ENCODE results near the gene RAPGEF1. TPM values are rescaled to one million over a fixed set of nuclear protein-coding genes. Genes with fewer than 3 reads are reported as not detected.

The RAPGEF1 gene
- total RNA-seq, 1 donor from 2014 or later, result 119 TPM

DNA sequence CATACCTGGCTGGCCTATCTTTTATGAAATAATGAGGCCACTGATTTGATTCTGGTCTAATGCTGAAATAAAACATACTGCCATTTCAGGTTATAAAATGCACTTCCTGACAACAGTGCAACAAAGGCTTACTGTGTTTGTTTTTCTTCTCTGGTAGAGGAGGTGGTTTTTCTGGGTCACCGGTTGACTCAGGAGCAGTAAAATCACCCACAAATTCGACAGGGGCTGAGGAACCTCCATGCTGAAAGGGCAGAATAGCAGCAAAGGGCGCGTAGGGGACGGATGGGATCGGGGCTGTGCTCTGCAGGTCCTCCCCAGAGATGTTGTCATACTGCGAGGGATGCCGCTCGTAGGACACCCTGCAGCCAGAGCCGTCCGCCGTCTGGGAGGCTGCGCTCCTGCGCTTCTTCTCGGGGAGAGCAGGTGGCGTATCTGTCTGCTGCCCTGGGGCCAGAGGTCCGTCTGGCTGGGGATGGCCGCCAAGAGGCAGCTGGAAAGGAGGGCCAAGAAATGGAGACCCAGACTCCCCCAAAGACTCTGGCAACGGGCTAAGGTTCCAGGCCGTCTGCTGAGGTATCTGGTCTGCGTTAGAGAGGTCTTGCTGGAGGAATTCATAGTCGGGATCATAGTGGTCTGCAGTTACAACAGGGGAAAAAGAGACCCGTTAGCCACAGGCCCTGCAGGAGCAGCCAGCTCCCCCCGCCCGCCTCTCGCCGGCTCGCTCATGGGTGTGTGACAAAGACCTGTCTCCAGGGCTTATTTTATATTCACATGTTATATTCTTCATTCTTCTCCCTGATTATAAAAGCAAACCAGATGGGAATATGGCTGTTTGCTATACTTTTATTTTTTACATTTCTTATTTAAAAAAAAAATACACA, 113.8 kb downstream of the RAPGEF1 start:
- DNase-seq, result no peak
- ATAC-seq (ENCODE audit: poor library complexity), result no peak
- intact Hi-C loops (cut with DNase I), result no loop called here

DNA sequence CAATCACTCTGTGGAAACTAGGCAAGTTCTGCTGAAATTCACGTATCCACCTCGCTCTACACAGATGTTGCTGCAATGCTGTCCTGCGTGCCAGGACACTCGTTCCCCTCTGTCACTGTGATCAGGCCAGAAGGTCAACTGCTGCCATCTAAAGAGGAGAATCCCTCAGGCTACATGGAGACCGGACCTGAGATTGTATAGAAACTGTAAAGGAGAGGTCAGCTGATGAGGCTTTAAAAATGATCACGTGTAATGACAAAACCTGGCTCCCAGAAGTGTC, 114.4 kb downstream of the RAPGEF1 start:
- ATAC-seq (ENCODE audit: poor library complexity) (peak; percentile 26), DNase-seq (no peak)
- intact Hi-C loops (cut with DNase I), result no loop called here

DNA sequence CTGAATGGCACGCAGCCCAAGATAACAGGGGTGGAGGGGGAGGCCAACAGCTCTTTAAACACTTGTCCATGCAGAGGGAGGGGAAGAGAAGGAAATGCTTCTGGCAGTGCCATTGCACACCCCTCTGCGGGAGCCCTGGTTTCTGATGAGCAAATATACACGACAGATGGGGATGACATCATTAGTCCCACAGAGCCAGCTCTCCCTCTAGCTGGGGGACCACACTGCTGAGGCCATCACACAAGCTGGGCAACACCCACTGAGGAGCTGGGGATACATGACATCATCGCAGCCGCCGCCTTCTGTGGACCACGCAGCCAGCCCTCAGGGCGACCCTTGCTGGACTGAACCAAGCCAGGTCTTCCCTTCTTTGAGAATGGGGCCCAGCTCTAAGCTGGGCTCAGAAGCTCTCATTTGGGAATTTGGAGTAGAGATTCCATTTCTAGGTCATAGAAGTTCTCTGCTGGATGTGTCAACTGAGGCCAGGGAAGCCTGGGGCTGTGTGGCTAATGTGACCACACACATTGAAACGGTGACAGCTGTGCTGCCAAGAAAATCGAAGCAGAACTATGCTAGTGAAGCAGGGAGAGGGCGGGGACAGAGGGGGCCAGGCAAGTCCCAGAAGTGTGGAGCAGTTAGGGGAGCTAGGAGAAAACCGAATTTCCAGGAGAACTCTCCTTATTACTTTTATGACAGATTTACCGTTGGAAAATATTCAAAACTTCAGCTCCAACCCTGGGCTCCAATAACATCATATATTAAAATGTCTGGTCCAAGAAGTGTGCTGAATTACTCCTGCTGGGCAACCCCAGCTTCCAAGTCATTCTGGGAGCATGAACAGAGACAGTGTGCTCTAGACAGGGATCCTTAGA, 115.0 kb downstream of the RAPGEF1 start:
- peak; percentile 74 for DNase-seq
- ATAC-seq (ENCODE audit: poor library complexity), result peak; percentile 84
- intact Hi-C loops (cut with DNase I), result no loop called here

DNA sequence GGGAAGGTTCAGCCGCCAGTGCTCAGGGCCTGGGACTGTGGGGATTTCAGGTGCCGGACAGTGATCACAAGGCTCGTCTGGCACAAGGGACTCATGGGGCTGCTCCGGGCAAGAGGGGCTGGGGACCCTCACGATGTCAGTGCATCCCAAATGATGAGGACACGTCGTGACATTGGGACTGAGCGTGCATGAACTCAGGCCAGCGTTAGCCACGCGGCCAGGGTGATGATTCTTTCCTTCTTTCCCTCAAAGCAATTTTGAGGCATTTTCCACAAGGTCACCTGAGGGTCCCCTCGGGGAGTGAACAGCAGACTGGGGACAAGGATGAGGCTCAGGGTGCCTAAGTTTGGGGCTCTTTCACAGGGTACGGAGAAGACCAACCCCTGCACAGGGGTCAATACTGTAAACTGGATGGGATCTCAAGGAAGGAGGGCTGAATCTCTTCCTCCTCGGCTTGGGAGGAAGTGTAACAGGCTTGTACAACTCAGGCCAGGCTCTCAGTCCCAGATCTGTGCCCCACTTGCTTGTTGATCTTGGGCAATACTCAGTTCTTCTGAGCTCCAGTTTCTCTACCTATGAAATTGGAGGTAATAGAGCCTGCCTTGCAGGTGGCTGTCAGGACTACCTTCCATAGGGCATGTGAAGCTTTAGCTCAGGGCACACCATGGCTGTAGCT, 116.1 kb downstream of the RAPGEF1 start:
- intact Hi-C loops (cut with DNase I), result no loop called here
- ATAC-seq (ENCODE audit: poor library complexity), result no peak
- DNase-seq, result no peak

DNA sequence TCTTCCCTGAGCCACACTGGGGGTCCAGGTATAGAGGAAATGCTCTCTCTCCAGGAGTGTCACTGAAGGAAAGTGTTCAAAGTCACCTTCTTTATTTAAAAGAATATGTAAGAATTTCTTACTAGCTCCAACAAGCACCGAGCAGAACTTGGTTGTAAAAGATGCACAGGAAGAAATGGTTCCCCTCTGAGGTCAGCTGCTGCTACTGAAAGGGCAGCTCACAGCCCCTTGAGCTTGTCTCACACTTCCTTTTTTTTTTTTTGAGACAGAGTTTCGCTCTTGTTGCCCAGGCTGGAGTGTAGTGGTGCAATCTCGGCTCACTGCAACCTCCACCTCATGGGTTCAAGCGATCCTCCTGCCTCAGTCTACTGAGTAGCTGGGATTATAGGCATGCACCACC, 117.4 kb downstream of the RAPGEF1 start:
- DNase-seq, result no peak
- ATAC-seq (ENCODE audit: poor library complexity), result no peak
- intact Hi-C loops (cut with DNase I), result no loop called here

DNA sequence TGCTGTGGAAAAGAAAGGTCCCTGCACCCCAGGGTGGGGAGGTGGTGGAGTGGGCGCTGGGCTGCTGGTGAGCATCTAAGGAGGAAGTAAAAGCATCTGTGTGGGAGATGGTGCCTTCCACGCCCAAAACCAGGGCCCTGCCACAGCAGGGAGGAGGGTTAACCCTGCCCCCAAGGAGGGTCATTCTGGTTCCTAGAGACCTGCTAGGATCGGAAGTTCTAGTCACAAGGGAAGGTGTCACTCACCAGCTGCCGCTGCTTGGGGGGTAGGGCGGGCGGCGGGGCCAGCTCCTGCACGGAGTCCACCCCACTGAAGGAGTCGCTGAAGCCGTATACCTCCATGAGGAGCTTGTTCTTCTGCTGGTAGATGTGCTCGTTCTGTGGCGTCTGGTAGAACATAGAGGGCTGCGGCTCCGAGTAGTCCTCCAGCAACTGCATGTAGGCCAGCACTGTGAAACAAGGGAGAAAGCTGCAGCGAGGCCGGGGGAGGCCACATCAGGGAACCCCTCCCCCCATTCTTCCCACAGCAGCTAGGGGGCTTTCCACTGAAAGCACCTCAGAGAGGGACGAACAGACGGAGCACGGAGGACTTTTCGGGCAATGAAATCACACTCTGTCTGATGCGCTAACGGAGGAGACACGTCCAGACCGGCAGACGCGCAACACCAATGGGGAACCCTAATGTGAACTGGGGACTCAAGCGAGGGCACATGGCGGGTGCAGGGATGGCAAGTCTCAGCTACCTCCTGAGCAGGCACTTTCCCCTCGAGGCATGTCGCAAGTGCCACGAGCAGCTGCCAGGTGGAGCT, 118.1 kb downstream of the RAPGEF1 start:
- ATAC-seq (ENCODE audit: poor library complexity), result no peak
- intact Hi-C loops (cut with DNase I), result no loop called here
- peak; percentile 37 for DNase-seq

DNA sequence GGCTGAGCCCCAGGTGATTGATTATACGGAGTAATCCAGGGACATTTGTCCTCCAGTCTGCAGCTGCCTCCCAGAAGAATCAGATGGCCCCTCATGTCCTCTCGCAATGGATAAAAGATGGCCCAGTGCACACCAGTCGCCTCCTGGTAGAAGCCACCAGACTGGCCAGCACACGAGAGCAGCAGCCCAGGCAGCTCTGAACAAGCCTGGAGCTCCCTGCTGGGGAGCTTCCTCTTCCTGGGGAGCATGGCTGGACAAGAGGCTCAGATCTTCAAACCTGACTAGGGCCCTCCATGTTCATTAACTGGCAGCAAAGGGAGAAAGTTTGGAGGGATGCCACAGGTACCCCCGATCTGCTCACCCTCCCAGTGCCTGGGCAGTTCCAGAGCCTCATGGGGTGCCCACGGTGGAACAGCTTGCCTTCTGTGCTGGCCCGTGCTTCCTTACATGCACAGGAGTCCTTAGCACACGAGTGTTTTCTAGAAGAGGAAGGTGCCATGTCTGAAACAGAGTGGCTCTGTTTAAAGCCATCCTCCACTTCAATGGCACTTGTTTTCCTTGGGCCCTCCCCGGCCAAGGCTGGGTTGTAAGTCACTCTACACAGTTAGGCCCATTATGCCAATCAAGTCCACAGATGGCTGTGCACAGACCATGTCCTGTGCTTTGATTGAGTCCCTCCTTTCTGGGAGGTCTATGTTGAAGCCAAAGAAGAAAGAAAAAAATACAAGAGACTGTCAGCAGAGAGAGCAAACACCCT, 118.9 kb downstream of the RAPGEF1 start:
- no peak for ATAC-seq (ENCODE audit: poor library complexity)
- DNase-seq, result peak; percentile 21

DNA sequence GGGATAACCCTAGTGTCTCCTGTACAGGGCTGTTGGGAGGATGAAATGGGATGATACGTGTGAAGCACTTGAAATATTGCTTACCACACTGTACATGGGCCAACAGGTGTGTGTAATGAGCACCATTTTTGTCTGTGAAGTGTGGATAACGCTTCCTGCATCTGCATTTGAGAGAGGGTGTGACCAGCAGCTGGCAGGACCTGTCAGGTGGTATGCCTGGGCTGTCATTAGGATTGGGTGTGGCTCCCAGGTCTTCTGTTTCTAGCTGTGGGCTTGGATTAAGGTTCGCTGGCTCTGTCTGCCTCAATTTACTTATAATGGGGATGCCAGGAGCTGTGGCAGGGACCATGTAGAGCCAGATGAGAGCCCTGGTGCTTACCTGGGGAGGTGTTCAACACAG, 120.2 kb downstream of the RAPGEF1 start:
- intact Hi-C loops (cut with DNase I), result no loop called here
- no peak for ATAC-seq (ENCODE audit: poor library complexity)
- no peak for DNase-seq

More for the DNA sequence above, 118.9 kb downstream of the RAPGEF1 start:
- intact Hi-C loops (cut with DNase I), result no loop called here

DNA sequence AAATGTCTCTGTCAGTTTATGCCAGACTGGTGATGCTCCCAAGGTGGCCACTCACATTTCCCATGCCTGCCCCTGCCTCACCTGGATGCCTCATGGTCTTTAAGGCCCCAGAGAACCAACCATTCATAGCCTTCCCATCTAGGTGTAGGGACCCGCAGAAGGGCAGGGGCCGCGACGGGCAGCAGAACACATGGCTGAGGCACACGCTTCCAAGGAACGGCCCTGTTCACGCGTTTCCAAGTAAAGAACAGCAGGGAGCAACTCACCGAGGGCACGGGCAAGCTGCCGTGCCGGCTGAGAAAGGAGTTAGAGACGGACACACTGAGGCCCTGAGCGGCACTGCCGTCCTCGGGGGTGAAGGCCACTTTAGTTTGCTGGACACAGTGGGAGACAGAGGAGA, 121.1 kb downstream of the RAPGEF1 start:
- peak; percentile 29 for DNase-seq
- ATAC-seq (ENCODE audit: poor library complexity), result no peak
- intact Hi-C loops (cut with DNase I), result no loop called here

DNA sequence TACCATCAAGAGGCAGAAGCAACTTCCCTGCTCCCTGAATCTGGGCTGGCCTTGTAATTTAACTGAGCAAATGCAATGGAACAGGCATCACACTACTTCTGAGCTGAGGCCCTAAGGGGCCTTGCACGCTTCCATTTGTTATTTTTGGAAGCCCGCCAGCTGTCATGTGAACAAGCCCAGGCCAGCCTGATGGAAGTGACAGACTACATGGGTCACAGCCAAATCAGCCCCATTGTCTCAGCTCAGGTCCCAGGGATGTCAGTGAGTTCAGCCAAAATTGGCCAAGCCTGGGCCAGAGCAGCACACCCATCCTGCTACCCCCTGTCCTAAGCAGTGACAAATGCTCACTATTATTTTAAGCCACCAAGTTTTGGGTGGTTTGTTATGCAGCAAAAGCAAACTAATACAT, 121.8 kb downstream of the RAPGEF1 start:
- intact Hi-C loops (cut with DNase I), result no loop called here
- DNase-seq, result peak; percentile 80
- peak; percentile 84 for ATAC-seq (ENCODE audit: poor library complexity)

DNA sequence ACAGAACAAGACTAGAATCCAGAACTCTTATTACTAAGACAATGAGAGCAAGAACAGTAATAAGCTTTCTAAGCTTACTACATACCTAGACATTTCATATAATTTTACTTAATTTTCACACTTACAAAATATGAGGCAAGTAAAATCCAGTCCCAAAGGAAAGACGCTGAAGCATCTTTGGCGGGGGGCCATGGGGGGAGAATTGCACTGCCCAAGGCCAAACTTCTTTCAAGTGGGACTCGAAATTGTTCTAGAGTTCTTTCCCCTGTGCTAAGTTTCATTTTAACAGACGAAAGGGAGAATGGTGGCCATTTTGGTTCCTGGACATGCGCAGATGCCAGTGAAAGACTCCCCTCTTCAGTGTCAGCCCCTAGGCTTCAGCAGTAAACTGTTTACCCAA, 122.3 kb downstream of the RAPGEF1 start:
- peak; percentile 44 for DNase-seq
- intact Hi-C loops (cut with DNase I), result no loop called here
- no peak for ATAC-seq (ENCODE audit: poor library complexity)

DNA sequence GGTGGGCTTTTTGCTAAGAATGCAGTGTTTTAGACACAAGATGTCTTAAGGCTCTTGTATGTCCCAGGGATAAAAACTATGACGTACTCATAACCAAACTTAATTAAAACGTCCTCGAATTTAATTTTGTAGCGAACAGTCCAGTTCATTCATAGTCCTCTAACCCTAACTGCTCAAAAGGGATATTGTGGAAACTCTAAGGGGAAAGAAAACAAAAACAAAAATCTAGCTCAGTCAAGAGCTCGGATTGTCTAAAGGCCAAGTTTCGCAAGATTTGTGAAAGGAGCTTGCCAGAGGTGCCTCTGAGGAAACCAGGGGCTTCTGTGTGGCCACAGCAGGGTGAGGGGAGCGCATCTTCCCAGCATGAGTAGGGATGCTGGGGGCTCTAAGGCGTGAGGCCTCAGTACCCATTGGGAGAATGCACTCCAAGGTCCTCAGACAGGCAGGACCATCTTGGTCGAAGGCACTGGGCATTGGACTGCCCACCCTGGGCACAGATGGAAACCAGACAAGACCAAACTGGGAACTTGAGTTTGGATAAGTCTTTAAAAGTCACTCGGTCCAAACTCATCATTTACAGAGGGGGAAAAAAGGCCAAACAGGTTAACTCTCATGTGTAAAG, 122.8 kb downstream of the RAPGEF1 start:
- ATAC-seq (ENCODE audit: poor library complexity) (peak; percentile 28), DNase-seq (peak; percentile 42)
- intact Hi-C loops (cut with DNase I), result no loop called here

DNA sequence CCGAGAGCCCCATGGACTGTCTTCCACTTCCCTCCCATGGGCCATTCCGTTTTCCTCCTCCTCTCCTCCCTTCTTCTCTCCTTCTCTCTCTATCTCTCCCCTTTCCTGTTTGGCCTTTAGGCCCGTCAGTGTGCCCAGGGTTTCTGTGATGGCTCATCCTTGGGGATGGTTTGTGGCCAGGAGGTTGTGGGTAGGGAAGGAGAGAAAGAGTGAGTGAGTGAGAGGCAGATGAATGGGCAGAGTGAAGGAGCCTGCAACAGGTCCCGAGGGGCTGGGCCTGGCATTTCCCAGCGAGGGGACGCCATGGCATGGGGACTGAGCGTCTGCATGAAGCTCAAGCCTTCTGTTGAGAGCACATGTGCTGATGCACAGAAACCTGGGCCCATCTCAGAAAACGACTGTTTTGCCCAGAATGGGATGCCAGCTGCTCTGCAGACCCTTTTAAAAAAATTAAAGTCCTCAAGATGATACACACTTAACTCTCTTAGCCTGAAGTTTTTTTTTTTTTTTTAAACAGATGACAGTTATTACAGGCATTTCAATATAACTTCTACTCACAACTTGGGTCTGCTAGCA, 125.4 kb downstream of the RAPGEF1 start:
- intact Hi-C loops (cut with DNase I), result no loop called here
- ATAC-seq (ENCODE audit: poor library complexity) (no peak), DNase-seq (peak; percentile 4)

DNA sequence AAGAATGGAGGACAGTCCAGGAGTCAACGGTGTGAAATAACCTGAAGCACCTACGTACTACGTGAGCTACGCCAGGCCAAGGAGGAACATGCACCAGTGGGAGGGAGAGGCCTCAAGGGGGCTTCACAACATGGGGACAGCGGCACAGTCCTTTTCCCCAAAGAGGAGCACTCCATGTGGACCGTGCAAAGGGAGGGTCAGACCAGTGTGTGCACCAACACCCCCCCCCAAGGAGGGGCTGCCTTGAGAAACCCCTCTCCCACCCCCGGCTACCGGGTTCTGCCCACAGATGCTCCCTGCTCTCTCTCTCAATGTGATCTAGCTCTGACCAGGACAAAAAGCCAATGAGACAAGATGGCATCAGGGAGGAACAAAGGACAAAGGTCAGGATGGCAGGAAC, 126.0 kb downstream of the RAPGEF1 start:
- ATAC-seq (ENCODE audit: poor library complexity) (no peak), DNase-seq (peak; percentile 6)
- intact Hi-C loops (cut with DNase I), result no loop called here

DNA sequence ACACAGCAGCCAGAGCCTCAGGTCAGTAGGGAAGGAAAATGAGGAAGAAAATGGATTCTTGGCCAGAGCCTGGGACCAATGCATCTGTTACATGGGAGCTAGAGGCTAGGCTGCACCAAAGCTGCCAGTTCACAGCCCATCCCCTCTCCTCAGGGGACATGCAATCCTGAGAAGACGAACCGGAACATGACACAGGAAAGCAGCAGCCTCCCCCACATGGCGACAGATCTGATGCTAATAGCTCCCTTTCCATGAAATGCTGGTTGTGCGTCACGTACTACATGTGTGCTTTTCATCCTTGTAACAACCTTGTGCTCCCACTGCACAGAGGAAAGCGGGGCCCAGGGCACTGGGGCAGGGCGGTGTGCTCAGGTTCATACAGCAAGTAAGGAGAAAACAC, 127.0 kb downstream of the RAPGEF1 start:
- peak; percentile 12 for DNase-seq

DNA sequence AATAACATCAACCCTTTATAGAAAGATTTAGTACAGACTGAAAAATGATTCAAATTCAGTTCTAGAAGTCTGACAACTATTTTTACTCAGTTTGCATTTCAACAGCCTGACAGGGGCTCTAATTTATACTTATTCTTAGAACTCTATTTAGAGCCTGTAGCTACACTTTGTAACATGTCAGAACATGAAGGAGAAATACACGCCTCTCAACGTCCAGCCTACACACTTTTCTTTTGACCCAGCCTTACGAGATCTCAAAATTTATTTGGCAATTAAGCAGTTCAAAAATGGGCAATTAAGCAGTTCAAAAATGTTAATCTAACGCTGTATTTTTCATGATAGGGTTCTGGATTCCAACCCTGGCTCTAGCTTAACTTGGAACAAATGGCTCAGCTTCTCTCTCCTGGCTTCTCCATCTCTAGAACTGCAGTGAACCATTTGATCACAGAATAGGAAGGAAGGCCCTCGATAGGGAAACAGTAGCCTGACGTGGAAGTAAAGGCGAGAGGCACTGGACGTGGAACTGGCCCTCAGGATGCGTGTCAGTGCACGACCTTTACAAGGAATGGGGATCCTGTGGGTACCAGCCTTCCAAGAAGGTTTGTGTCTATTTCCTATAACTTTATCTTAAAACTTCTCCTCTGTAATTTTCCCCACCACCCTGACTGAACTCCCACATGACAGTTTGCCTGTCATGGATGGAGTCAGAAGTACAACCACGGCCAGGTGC, 128.1 kb downstream of the RAPGEF1 start:
- intact Hi-C loops (cut with DNase I), result no loop called here
- ATAC-seq (ENCODE audit: poor library complexity), result no peak
- no peak for DNase-seq

More for the DNA sequence above, 127.0 kb downstream of the RAPGEF1 start:
- intact Hi-C loops (cut with DNase I), result no loop called here
- ATAC-seq (ENCODE audit: poor library complexity), result no peak
